IPS DF 4.7 (cell line): ENCODE results near the gene SIRT5.

Experiments used
- DNase-seq: peaks from one replicate; pipeline ENCODE4 v3.0.0-alpha.2; 2013; ENCODE audit warnings: low spot score; ENCODE audit errors: extremely low read depth

SIRT5 gene

DNA sequence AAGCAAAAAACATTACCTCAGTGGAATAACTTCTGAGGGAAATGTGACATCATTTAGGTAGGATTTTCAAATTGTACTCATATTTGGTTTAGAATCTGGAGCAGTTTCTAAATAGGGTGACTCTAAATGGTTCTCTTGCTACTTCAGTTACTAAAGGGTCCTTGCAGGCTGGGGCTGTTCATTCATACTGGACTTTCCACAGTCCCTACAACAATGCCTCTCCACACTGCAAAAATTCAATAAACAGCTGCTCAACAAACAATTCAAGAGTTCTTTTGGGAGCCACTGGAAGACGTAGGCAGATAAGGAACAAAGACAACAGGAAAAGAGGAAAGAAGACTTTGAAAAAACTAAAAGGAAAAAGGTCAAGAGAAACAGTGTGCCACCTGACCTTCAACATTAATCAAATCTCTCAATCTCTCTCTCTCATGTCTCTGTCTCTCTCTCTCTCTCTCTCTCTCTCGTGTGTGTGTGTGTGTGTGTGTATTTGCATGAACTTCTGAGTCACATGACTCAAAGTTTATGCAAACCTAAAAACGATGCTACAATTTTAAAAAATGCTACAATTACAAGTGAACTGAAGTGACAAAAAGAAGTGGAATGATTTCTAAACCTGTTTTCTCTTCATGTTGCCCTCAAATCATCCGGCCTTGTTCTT, 55.2 kb downstream of the SIRT5 start:
- no peak for DNase-seq

DNA sequence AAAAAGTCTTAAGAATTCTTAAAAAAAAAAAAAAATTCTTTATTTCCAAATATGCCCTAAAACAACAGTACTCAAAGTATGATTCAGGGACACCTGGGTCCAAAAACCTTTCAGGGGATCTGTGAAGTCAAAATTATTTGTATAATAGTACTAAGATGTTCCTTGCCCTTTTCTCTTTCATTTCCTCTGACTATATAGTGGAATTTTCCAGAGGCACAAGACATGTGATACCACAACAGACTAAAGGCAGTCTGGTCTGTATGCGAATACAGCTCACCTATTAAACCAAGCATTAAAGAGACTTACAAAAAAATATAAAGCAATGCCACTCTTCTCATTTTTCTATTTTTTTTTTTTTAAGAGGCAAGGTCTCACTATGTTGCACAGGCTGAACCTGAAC, 56.1 kb downstream of the SIRT5 start:
- DNase-seq: no peak

DNA sequence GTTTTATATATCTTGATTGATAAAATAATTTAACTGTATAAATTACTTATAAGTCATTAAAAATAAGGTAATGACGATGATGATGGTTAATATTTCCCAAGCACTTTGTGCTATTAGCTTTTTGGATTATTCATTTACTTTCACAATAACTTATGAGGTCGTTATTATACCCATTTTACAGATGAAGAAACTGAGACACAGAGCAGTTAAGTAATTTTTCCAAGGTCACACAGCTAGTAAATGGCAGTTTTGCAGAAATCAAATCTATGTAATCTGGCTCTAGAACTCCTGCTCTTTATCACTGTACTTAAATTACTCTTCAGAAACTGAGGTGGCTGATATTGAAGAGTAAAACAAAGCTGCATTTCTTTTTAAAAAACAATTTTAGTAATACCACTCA, 58.9 kb downstream of the SIRT5 start:
- DNase-seq: no peak

- DNase-seq: no peak
Measured at GRCh38 chr6:13635948-13636658, 61.7 kb downstream of the SIRT5 start.

DNA sequence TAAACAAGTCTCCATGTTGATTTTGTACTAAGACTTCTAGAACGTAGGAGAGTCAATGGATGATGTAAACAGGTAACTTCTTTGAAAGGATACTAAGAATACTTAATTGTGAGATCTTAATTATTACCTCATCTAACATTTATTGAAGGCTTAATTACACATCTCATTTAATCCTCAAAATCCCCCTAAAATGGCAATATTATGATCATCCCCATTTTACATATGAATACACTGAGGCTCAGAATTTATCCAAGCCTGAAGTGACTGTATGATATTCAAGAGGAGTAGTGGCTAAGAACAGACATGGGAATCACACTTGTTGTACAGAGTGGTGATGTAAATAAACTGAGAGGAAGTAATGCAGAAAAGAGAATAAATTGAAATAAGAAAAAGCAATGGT, 63.6 kb downstream of the SIRT5 start:
- no peak for DNase-seq

- no peak for DNase-seq
Measured at GRCh38 chr6:13638626-13639025, 64.2 kb downstream of the SIRT5 start.

GRCh38 chr6:13641315-13641714, 66.9 kb downstream of the SIRT5 start:
- DNase-seq: no peak

DNA sequence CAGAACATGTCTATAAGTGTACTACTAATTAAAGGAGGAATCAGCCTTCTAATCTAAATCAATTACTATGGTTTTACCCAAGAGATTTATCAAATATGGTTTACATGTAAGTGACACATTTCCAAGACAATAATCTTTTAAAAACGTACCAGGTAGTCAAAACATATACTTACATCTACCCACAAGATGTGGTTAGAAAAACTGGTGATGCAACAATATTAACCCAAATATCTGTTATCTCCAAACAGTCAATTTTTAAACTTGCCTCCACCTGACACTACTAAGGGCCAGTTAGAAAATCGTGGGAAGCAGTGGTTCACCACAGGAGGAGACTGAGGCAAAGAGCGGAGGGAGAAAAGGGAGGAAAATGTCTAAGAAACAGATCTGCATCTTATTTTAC, 68.7 kb downstream of the SIRT5 start:
- DNase-seq: no peak

- no peak for DNase-seq
Measured at GRCh38 chr6:13648850-13649249, 74.4 kb downstream of the SIRT5 start.

GRCh38 chr6:13649393-13649792, 75.0 kb downstream of the SIRT5 start:
- no peak for DNase-seq

GRCh38 chr6:13653296-13653695, 78.9 kb downstream of the SIRT5 start:
- no peak for DNase-seq

DNA sequence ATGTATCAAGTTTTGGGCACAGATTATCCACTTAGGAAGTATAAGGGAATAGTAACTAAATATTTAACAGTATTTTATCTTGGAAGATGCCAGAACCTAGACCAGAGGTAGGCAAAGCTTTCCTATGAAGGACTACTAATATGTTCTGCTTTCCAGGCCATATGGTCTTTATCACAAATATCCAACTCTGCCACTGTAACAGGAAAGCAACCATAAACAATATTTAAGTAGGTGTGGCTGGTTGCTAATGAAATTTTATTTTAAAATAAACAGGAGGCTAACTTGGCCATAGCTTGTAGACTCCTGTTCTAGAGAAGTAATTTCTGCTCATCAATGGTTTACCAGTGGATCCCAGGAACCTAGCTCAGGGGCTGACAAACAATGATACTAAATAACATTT, 80.1 kb downstream of the SIRT5 start:
- DNase-seq: no peak

- DNase-seq: no peak
Measured at GRCh38 chr6:13655700-13656099, 81.3 kb downstream of the SIRT5 start.

DNA sequence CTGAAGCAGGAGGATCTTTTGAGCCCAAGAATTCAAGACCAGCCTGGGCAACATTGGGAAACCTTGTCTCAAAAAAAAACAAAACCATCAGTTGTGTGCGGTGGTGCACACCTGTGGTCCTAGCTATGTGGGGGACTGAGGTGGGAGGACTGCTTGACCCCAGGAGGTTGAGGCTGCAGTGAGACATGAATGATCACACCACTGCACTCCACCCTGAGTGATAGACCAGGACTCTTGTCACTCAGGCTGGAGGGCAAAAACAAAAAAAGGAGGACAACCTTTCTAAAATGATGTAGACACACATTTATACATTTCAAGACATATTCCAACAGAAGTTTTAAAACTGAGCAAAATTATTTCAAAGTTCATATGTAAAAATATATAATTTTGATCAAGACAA, 85.9 kb downstream of the SIRT5 start:
- DNase-seq: no peak

DNA sequence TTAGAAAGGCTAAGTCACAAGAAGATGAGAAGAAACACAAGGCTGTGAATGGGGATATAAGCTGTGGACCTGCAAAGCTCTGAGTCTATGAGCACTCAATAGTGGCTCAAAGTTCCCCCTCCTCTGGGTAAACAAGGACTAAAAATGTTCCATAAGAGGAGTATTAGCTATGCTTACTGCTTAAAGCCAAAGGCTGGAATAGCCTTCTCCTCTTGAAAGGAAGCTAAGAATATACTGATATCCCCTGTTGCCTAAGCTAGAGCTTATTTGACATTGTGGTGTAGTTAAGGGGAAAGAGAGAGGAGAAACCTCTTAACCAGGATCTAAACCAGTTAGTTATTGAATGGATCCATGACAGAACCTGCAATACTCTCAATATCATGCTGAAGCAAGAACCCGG, 86.5 kb downstream of the SIRT5 start:
- no peak for DNase-seq

DNA sequence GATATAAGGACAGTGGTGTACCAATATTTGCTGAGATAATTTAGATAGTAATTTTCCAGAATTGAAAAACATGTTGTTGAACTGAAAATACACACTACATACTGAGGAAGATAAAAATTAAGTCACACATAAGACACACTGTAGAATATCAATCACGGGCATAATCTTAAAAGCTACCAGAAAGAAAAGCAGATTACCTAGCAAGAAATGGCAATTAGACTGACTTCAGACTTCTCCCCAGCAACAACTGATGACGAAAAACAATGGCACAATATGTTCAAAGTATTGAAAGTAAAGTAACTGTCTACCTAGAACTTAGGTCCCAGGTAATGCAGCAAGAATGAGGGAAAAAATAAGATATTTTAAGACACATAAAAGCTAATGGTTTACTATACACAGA, 87.2 kb downstream of the SIRT5 start:
- DNase-seq: no peak

- no peak for DNase-seq
Measured at GRCh38 chr6:13662651-13663334, 88.4 kb downstream of the SIRT5 start.

DNA sequence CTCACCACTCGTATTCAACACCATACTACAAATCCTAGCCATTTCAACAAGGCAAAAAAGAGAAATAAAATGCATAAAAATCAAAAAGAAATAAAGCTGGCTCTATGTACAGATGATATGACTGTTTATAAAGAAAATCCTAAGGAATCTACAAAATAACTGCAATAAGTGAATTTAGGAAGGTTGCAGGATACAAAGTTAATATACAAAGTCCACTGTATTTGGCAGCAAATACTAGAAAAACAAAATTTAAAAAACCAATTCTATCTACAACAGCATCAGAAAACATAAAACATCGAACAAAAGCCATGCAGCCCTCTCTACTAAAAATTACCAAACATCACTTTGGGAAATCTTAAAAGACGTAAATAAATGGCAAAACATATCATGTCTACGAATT, 89.6 kb downstream of the SIRT5 start:
- DNase-seq: no peak
